Activated CD8-positive, alpha-beta T cell treated with anti-CD3 and anti-CD28 coated beads for 36 hours (primary cell): ENCODE data around the gene AQP1. TPM values are rescaled to one million over a fixed set of nuclear protein-coding genes. Genes with fewer than 3 reads are reported as not detected.

ENCODE experiments used
- ATAC-seq: fragments of 200-7000 bp; cut with Tn5 transposase; one replicate; pipeline ENCODE4 v1.10.0; 2021; ENCODE audit warnings: mild to moderate bottlenecking, moderate library complexity
- CTCF ChIA-PET: fragments of 350-600 bp; sonication (Branson Sonifier 250); formaldehyde crosslinking; loops from one replicate; lab custom pipeline; 2021; ENCODE audit warnings: antibody characterized with exemption; lab: Charles Lee
- POLR2A ChIA-PET: fragments of 350-600 bp; sonication (Branson Sonifier 250); formaldehyde crosslinking; loops from one replicate; lab custom pipeline; 2021; ENCODE audit warnings: antibody characterized with exemption; lab: Charles Lee
- DNase-seq: peaks from one replicate; pipeline ENCODE4 v3.0.0-alpha.2; 2020
- H3K27ac Mint-ChIP-seq: one replicate; pipeline ENCODE4 v1.8.0; 2021; ENCODE audit warnings: mild to moderate bottlenecking, mixed read lengths
- H3K27me3 Mint-ChIP-seq: one replicate; pipeline ENCODE4 v1.8.0; 2021; ENCODE audit warnings: mixed read lengths
- H3K36me3 Mint-ChIP-seq: one replicate; pipeline ENCODE4 v1.8.0; 2021; ENCODE audit warnings: low read depth, mixed read lengths
- H3K4me1 Mint-ChIP-seq: one replicate; pipeline ENCODE4 v1.8.0; 2021; ENCODE audit warnings: low read depth, mixed read lengths
- H3K4me3 Mint-ChIP-seq: one replicate; pipeline ENCODE4 v1.8.0; 2021; ENCODE audit warnings: mild to moderate bottlenecking, moderate library complexity, mixed read lengths
- H3K9me3 Mint-ChIP-seq: one replicate; pipeline ENCODE4 v1.8.0; 2021; ENCODE audit warnings: mixed read lengths
- CTCF ChIP-seq: fragments of 200-600 bp; IDR thresholded peaks from one replicate; pipeline ENCODE4 v1.8.0; 2022; ENCODE audit warnings: antibody characterized with exemption, mild to moderate bottlenecking
- intact Hi-C: fragments of 100-400 bp; cut with micrococcal nuclease; formaldehyde crosslinking; loops from one replicate; pipeline ENCODE4 v1.10.0; 2022
- total RNA-seq, 2 experiments: library from RNA; stranded (reverse); gene quantifications; one replicate each; pipeline ENCODE4 v1.2.3, GENCODE V29; 2021

AQP1 gene
- total RNA-seq, 2 experiments from 2014 or later, result 0.22 to 0.27 TPM

- DNase-seq (no peak), ATAC-seq (no peak)
- no peaks in the 10 kb centered on the region for H3K4me1 Mint-ChIP-seq
- intact Hi-C loops, result no loop called here
- no peaks in the 10 kb centered on the region for H3K36me3 Mint-ChIP-seq
- ChIA-PET POLR2A (no interaction called here), CTCF (interaction anchor here (0.9 to 1.6 kb wide), 2 partner anchors 38 to 161 kb away, joined by 3 to 7 read pairs; no protein-coding TSS in a partner anchor)
- H3K9me3 Mint-ChIP-seq, result no peaks in the 10 kb centered on the region
- TF ChIP-seq CTCF, result no peak
- no peak overlapping the region for H3K4me3 Mint-ChIP-seq
- H3K27me3 Mint-ChIP-seq, result no peaks in the 10 kb centered on the region
- no peak overlapping the region for H3K27ac Mint-ChIP-seq
Measured at GRCh38 chr7:30900803-30901362, 10.8 kb upstream of the AQP1 start.

- H3K4me1 Mint-ChIP-seq, result no peaks in the 10 kb centered on the region
- intact Hi-C loops, result no loop called here
- no peak overlapping the region for H3K27ac Mint-ChIP-seq
- DNase-seq, result no peak
- no peaks in the 10 kb centered on the region for H3K27me3 Mint-ChIP-seq
- no peak for TF ChIP-seq CTCF
- ATAC-seq, result no peak
- ChIA-PET POLR2A (no interaction called here), CTCF (no interaction called here)
- H3K9me3 Mint-ChIP-seq, result no peaks in the 10 kb centered on the region
- H3K4me3 Mint-ChIP-seq, result no peak overlapping the region
- H3K36me3 Mint-ChIP-seq, result no peaks in the 10 kb centered on the region
Measured at GRCh38 chr7:30901856-30902255, 9.8 kb upstream of the AQP1 start.

GRCh38 chr7:30902466-30902865, 9.2 kb upstream of the AQP1 start:
- ChIA-PET CTCF (no interaction called here), POLR2A (no interaction called here)
- TF ChIP-seq CTCF, result no peak
- intact Hi-C loops, result no loop called here
- Mint-ChIP-seq H3K4me1 (no peaks in the 10 kb centered on the region), H3K27ac (no peak overlapping the region), H3K27me3 (no peaks in the 10 kb centered on the region), H3K4me3 (no peak overlapping the region), H3K9me3 (no peaks in the 10 kb centered on the region), H3K36me3 (no peaks in the 10 kb centered on the region)
- DNase-seq (no peak), ATAC-seq (no peak)

- no peak for ATAC-seq
- TF ChIP-seq CTCF, result no peak
- H3K4me1 Mint-ChIP-seq, result no peaks in the 10 kb centered on the region
- no peak overlapping the region for H3K27ac Mint-ChIP-seq
- no peak overlapping the region for H3K4me3 Mint-ChIP-seq
- ChIA-PET POLR2A (no interaction called here), CTCF (no interaction called here)
- no peaks in the 10 kb centered on the region for H3K9me3 Mint-ChIP-seq
- no peaks in the 10 kb centered on the region for H3K36me3 Mint-ChIP-seq
- no peaks in the 10 kb centered on the region for H3K27me3 Mint-ChIP-seq
- DNase-seq, result no peak
- intact Hi-C loops, result no loop called here
Measured at GRCh38 chr7:30903146-30903545, 8.5 kb upstream of the AQP1 start.

- TF ChIP-seq CTCF, result no peak
- intact Hi-C loops, result no loop called here
- no peak for ATAC-seq
- Mint-ChIP-seq H3K4me3 (no peak overlapping the region), H3K9me3 (no peaks in the 10 kb centered on the region), H3K36me3 (no peaks in the 10 kb centered on the region), H3K4me1 (no peaks in the 10 kb centered on the region), H3K27ac (no peak overlapping the region), H3K27me3 (no peaks in the 10 kb centered on the region)
- POLR2A ChIA-PET, result no interaction called here
- DNase-seq, result no peak
- CTCF ChIA-PET, result no interaction called here
Measured at GRCh38 chr7:30904561-30904960, 7.1 kb upstream of the AQP1 start.
